Measurements from ENCODE around the gene ILKAP. TPM values are rescaled to one million over a fixed set of nuclear protein-coding genes. Genes with fewer than 3 reads are reported as not detected.

The ILKAP gene
- total RNA-seq, 6 experiments from 2014 or later, result 27.3 to 34.3 (median 28.6) TPM

GRCh38 chr2:238233625-238234024, 30.1 kb upstream of the ILKAP start:
- Mint-ChIP-seq H3K9me3 (no peaks in the 10 kb centered on the region), H3K27me3 (ENCODE audit: insufficient read depth) (peaks cover 49% of the 10 kb centered on the region), H3K27ac (no peak overlapping the region), H3K36me3 (ENCODE audit: low read depth) (peaks cover 8% of the 10 kb centered on the region), H3K4me3 (no peak overlapping the region), H3K4me1 (ENCODE audit: low read depth) (peaks cover 9% of the 10 kb centered on the region)
- DNase-seq, result no peak
- no peak for TF ChIP-seq CTCF (IDR thresholded peaks at IDR 0.05)

- no peak for DNase-seq
- Mint-ChIP-seq H3K27ac (no peak overlapping the region), H3K36me3 (ENCODE audit: low read depth) (peaks cover 8% of the 10 kb centered on the region), H3K27me3 (ENCODE audit: insufficient read depth) (peaks cover 55% of the 10 kb centered on the region), H3K4me1 (ENCODE audit: low read depth) (peaks cover 9% of the 10 kb centered on the region), H3K4me3 (no peak overlapping the region; the same call in 1 of the 2 replicates), H3K9me3 (no peaks in the 10 kb centered on the region)
- TF ChIP-seq CTCF (IDR thresholded peaks at IDR 0.05), result no peak
These were observed 28.3 kb upstream of the ILKAP start for GRCh38 chr2:238231809-238232208.

- Mint-ChIP-seq H3K4me1 (ENCODE audit: low read depth) (peaks cover 9% of the 10 kb centered on the region), H3K36me3 (ENCODE audit: low read depth) (peaks cover 8% of the 10 kb centered on the region), H3K4me3 (no peak overlapping the region; the same call in 1 of the 2 replicates), H3K27me3 (ENCODE audit: insufficient read depth) (peaks cover 60% of the 10 kb centered on the region), H3K27ac (no peak overlapping the region), H3K9me3 (no peaks in the 10 kb centered on the region)
- no peak for DNase-seq
- no peak for TF ChIP-seq CTCF (IDR thresholded peaks at IDR 0.05)
These were observed 27.8 kb upstream of the ILKAP start for GRCh38 chr2:238231251-238231793.

GRCh38 chr2:238230699-238231098, 27.2 kb upstream of the ILKAP start:
- Mint-ChIP-seq H3K27ac (no peak overlapping the region), H3K27me3 (ENCODE audit: insufficient read depth) (peaks cover 61% of the 10 kb centered on the region), H3K36me3 (ENCODE audit: low read depth) (peaks cover 8% of the 10 kb centered on the region), H3K4me3 (no peak overlapping the region), H3K9me3 (no peaks in the 10 kb centered on the region), H3K4me1 (ENCODE audit: low read depth) (peaks cover 8% of the 10 kb centered on the region)
- no peak for TF ChIP-seq CTCF (IDR thresholded peaks at IDR 0.05)
- no peak for DNase-seq

GRCh38 chr2:238228700-238229099, 25.2 kb upstream of the ILKAP start:
- Mint-ChIP-seq H3K27me3 (ENCODE audit: insufficient read depth) (peaks cover 62% of the 10 kb centered on the region), H3K4me1 (ENCODE audit: low read depth) (no peaks in the 10 kb centered on the region; the same call in 1 of the 2 replicates), H3K9me3 (no peaks in the 10 kb centered on the region), H3K27ac (no peak overlapping the region), H3K4me3 (no peak overlapping the region), H3K36me3 (ENCODE audit: low read depth) (peaks cover 8% of the 10 kb centered on the region)
- no peak for TF ChIP-seq CTCF (IDR thresholded peaks at IDR 0.05)
- DNase-seq, result no peak

All from HFFc6 (cell line).